PC-3 (cell line): ENCODE measurements around the gene MSL3B.

ENCODE experiments used
- ATAC-seq: fragments of 200-7000 bp; cut with Tn5 transposase; 2 replicates; pipeline ENCODE4 v1.9.1; 2020; ENCODE audit warnings: mild to moderate bottlenecking, moderate library complexity
- BruUV-seq: library from RNA; stranded (reverse); fragments of 400-500 nt; replicated peaks from 2 replicates; lab custom pipeline; 2021; lab: Mats Ljungman, UMichigan
- CTCF ChIA-PET: fragments of 300-600 bp; sonication (Branson Sonifier 250); formaldehyde crosslinking; loops from one replicate; lab custom pipeline; 2022; ENCODE audit warnings: antibody characterized with exemption; lab: Charles Lee
- POLR2A ChIA-PET: fragments of 300-600 bp; sonication (Branson Sonifier 250); formaldehyde crosslinking; loops from one replicate; lab custom pipeline; 2022; ENCODE audit warnings: antibody characterized with exemption; ENCODE audit not compliant: unreplicated experiment; lab: Charles Lee
- DNase-seq: peaks from one replicate; pipeline ENCODE4 v3.0.0-alpha.2; 2015
- H2AFZ ChIP-seq: fragments of 300-600 bp; sonication (generic); 2 replicates; pipeline ENCODE4 v1.6.0; 2016; ENCODE audit warnings: antibody characterized with exemption, low read length
- H3F3A ChIP-seq: fragments of 300-600 bp; sonication (generic); one replicate; pipeline ENCODE4 v1.6.0; 2017; ENCODE audit warnings: antibody characterized with exemption, low read length, control low read depth, mild to moderate bottlenecking; ENCODE audit not compliant: unreplicated experiment
- H3K27ac ChIP-seq: fragments of 300-600 bp; sonication (generic); 2 replicates; pipeline ENCODE4 v1.5.1; 2016; ENCODE audit warnings: mild to moderate bottlenecking, low read length
- H3K27me3 ChIP-seq: fragments of 300-600 bp; sonication (generic); 2 replicates; pipeline ENCODE4 v1.6.1; 2016; ENCODE audit warnings: low read length, mixed read lengths
- H3K36me3 ChIP-seq: fragments of 300-600 bp; sonication (generic); 2 replicates; pipeline ENCODE4 v1.6.1; 2016; ENCODE audit warnings: low read depth, mixed run types, low read length, mixed read lengths
- H3K4me1 ChIP-seq: fragments of 300-600 bp; sonication (generic); 2 replicates; pipeline ENCODE4 v1.5.1; 2016; ENCODE audit warnings: low read length; ENCODE audit not compliant: insufficient read depth
- H3K4me2 ChIP-seq: fragments of 300-600 bp; sonication (generic); 2 replicates; pipeline ENCODE4 v1.6.0; 2016; ENCODE audit warnings: low read length
- H3K4me3 ChIP-seq: fragments of 300-600 bp; sonication (generic); 2 replicates; pipeline ENCODE4 v1.5.1; 2016; ENCODE audit warnings: mild to moderate bottlenecking, low read length, mixed read lengths
- H3K79me2 ChIP-seq: fragments of 300-600 bp; sonication (generic); 2 replicates; pipeline ENCODE4 v1.6.1; 2017; ENCODE audit warnings: low read length, mixed read lengths
- H3K9ac ChIP-seq: fragments of 300-600 bp; sonication (generic); 2 replicates; pipeline ENCODE4 v1.6.0; 2016; ENCODE audit warnings: mild to moderate bottlenecking, low read length
- H3K9me2 ChIP-seq: fragments of 300-600 bp; sonication (generic); replicated peaks from 2 replicates; pipeline ENCODE4 v1.6.1; 2016; ENCODE audit warnings: mixed run types, low read length, mixed read lengths
- H3K9me3 ChIP-seq: fragments of 300-600 bp; sonication (generic); 2 replicates; pipeline ENCODE4 v1.6.1; 2016; ENCODE audit warnings: low read length, mixed read lengths
- H4K20me1 ChIP-seq: fragments of 300-600 bp; sonication (generic); 2 replicates; pipeline ENCODE4 v1.6.1; 2016; ENCODE audit warnings: low read length, mixed read lengths
- EZH2 ChIP-seq: fragments of 300-600 bp; sonication (generic); IDR thresholded peaks from one replicate; pipeline ENCODE4 v1.6.1; 2017; ENCODE audit warnings: antibody characterized with exemption, mild to moderate bottlenecking, low read length; ENCODE audit not compliant: unreplicated experiment
- EZH2phosphoT487 ChIP-seq: fragments of 300-600 bp; sonication (generic); IDR thresholded peaks from 2 replicates; pipeline ENCODE4 v1.6.1; 2018; ENCODE audit warnings: mild to moderate bottlenecking, antibody characterized with exemption, low read length, borderline replicate concordance
- intact Hi-C: fragments of 100-400 bp; cut with micrococcal nuclease; formaldehyde crosslinking; loops from 2 replicates; pipeline ENCODE4 v1.9.0; 2023
- TF ChIP-seq, protein P1 (sequence below): fragments of 300-600 bp; sonication (generic); conservative IDR thresholded peaks from 2 replicates; pipeline ENCODE4 v1.5.1; 2017; ENCODE audit warnings: antibody characterized with exemption, low read depth, mild to moderate bottlenecking, low read length

MSL3B gene

DNA sequence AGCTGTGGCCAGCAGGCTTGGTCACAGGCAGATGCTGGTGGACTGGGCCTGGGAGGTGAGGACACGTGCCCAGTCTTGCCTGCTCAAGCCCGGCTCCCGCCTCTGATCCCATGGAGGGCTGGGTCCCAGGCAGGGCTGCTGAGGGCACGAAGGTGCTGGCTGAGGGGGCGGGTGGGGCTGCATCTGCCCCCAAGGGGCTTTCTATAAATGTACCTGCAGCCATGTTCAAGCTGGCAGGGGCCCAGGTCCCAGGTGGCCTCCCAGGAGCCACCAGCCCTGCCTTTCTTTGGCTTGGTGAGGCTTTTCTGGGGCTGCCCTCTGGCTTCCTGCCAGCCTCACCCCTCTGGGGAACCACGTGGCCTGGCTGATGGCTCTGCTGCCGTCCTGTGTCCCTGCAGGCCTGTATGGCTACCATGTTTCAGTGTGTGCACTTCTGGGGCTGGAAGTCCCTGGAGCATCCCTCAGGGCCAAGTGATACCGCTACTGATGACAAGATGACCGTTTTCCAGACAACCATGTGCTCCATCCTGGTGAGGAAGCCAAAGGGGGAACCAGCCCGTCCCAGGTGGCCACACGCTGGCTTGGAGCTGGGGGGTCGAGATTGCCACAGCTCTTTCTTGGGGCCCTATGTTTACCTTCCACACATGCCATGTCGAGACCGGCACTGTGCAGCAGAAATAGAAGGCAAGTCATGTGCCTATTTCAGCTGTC is 37.0 kb downstream of the MSL3B start:
- ATAC-seq (no peak), DNase-seq (no peak)
- Histone ChIP-seq H3K9ac (no peak overlapping the region), H3K4me3 (no peak overlapping the region), H2AFZ (no peak overlapping the region), H3K36me3 (peaks cover 16% of the 10 kb centered on the region; the same call in 1 of the 2 replicates), H3K4me1 (no peaks in the 10 kb centered on the region), H3K27ac (no peak overlapping the region), H3K9me2 (no peaks in the 10 kb centered on the region), H3K79me2 (peaks cover 6% of the 10 kb centered on the region; the same call in 1 of the 2 replicates), H3K27me3 (no peaks in the 10 kb centered on the region), H3K4me2 (no peak overlapping the region), H4K20me1 (peaks cover under 1% of the 10 kb centered on the region; the same call in 1 of the 2 replicates), H3K9me3 (no peaks in the 10 kb centered on the region), H3F3A (no peaks in the 10 kb centered on the region)
- intact Hi-C loops = loop anchor here (5.0 kb wide), 1 partner anchor 119 kb away; the partner anchor contains the start of gene UGT1A5
- ChIA-PET CTCF (no interaction called here), POLR2A (no interaction called here)
- TF ChIP-seq, protein P1, sequence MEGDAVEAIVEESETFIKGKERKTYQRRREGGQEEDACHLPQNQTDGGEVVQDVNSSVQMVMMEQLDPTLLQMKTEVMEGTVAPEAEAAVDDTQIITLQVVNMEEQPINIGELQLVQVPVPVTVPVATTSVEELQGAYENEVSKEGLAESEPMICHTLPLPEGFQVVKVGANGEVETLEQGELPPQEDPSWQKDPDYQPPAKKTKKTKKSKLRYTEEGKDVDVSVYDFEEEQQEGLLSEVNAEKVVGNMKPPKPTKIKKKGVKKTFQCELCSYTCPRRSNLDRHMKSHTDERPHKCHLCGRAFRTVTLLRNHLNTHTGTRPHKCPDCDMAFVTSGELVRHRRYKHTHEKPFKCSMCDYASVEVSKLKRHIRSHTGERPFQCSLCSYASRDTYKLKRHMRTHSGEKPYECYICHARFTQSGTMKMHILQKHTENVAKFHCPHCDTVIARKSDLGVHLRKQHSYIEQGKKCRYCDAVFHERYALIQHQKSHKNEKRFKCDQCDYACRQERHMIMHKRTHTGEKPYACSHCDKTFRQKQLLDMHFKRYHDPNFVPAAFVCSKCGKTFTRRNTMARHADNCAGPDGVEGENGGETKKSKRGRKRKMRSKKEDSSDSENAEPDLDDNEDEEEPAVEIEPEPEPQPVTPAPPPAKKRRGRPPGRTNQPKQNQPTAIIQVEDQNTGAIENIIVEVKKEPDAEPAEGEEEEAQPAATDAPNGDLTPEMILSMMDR = no peak
- no peak for TF ChIP-seq EZH2
- no peak for TF ChIP-seq EZH2phosphoT487
- no TSS peak for BruUV-seq

- no peaks in the 10 kb centered on the region for H3K79me2 ChIP-seq
- no peaks in the 10 kb centered on the region for H3K9me3 ChIP-seq
- H3K4me1 ChIP-seq = no peaks in the 10 kb centered on the region
- no peaks in the 10 kb centered on the region for H3F3A ChIP-seq
- no TSS peak for BruUV-seq
- CTCF ChIA-PET = no interaction called here
- H3K36me3 ChIP-seq = peaks cover 6% of the 10 kb centered on the region; the same call in 1 of the 2 replicates
- no peaks in the 10 kb centered on the region for H4K20me1 ChIP-seq
- no peak overlapping the region for H3K27ac ChIP-seq
- POLR2A ChIA-PET = no interaction called here
- no peak for TF ChIP-seq EZH2phosphoT487
- TF ChIP-seq, protein P1 = no peak
- no peak for TF ChIP-seq EZH2
- H3K9ac ChIP-seq = no peak overlapping the region
- H3K4me2 ChIP-seq = no peak overlapping the region
- H3K9me2 ChIP-seq = no peaks in the 10 kb centered on the region
- intact Hi-C loops = loop anchor here (5.0 kb wide), 1 partner anchor 118 kb away; the partner anchor contains the start of gene UGT1A5
- H3K27me3 ChIP-seq = no peaks in the 10 kb centered on the region
- no peak overlapping the region for H2AFZ ChIP-seq
- DNase-seq (no peak), ATAC-seq (no peak)
- no peak overlapping the region for H3K4me3 ChIP-seq
Measured at GRCh38 chr2:233830111-233830802, 37.9 kb downstream of the MSL3B start.
